ENCODE measurements around the gene COL20A1.

GRCh38 chr20:63327231-63327745, 34.3 kb downstream of the COL20A1 start:
- TF ChIP-seq CTCF (IDR thresholded peaks at IDR 0.05) (no peak), POLR2A (IDR thresholded peaks at IDR 0.05) (no peak)
